Skin of body (tissue), 2 donors: Measurements from ENCODE around the gene BCKDHB. TPM values are rescaled to one million over a fixed set of nuclear protein-coding genes. Genes with fewer than 3 reads are reported as not detected.
A peak's percentile ranks its signal among the peaks of the same experiment; 100 is the strongest.

Experiments
- DNase-seq: peaks from one replicate; lab custom pipeline; 2025; lab: John Stamatoyannopoulos, UW
- total RNA-seq: library from RNA; depleted of rRNA; stranded (reverse); fragments of >200 nt; gene quantifications from one replicate; pipeline ENCODE4 v1.2.3, GENCODE V29; 2014

The BCKDHB gene
- total RNA-seq, 1 donor from 2014 or later = 20.3 TPM

DNA sequence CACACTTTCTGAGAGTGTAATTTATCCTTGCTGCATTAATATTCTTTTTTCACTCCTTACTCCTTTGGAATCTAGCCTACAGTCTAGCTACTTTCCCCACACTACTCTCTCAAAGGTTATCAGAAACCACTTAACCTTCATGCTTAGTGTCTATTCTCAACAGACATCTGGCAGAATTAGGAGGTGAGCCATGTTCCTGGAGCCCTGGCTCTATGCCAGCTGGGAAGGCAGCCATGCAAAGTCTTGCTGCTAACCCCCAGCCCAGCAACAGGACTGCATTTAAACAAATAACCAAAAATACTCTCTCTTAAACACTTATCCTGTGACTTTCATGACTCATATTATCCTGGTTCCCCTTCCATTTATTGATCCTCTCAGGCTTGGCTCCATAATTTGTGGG, 260.2 kb downstream of the BCKDHB start:
- DNase-seq = no peak

DNA sequence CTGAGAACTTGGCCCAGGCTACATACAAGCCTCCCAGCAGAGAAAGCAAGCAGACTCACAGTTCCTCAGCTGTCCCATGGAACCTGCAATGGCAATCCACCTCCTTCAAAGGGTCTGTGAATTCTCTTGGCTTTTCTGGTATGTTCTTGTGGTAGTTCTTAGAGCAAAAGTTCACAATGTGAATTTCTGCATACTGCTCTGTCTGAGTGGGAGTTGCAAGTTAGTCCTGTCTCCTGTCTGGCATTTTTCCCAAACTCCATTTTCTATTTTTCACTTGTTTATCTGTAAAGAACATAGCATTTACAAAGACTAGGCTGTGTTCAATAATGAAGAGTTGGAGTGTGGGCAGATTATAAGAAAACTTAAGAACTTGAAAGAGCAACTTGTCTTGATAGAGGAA, 269.9 kb downstream of the BCKDHB start:
- no peak for DNase-seq

GRCh38 chr6:80380566-80380965, 274.1 kb downstream of the BCKDHB start:
- no peak for DNase-seq

DNA sequence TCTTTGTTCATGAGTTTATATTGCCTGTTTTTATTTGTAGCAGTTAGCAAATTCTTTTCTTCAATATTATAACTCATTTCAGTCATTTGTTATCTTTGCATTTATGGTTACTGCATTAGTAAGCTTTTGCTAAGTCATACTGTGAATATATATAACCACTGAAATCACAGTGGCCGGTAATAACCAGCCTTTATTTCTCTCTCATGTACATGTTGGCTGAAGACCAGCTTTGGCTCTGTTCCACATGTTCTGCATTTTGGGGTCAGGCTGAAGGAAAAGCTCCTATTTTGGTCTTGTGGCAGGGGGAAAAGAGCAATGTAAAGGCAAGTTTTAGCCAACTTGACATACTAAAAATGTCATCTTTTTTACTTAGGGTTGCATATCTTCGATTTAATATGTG, 276.3 kb downstream of the BCKDHB start:
- DNase-seq = peak; percentile 8

DNA sequence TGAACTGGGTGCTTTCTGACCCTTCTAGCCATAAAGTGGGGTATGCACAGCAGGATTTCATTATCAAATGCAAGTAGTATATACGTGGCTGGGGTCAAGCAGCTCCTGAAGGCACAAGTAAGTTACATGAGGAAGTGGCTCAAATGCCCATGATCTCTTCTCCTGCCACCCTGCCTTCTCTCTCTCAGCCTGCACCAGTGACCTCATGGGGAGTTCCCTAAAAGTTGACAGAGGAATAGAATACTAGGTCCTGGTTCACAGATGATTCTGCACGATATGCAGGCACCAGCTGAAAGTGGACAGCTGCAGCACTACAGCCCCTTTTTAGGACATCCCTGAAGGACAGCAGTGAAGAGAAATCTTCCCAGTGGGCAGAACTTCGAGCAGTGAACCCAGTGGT, 282.0 kb downstream of the BCKDHB start:
- no peak for DNase-seq

Other genes with a start within 250 kb of the BCKDHB start
- 60.1 TPM for gene ELOVL4, start 159.1 kb upstream of the BCKDHB start, total RNA-seq
- gene TTK, start 102.0 kb upstream of the BCKDHB start, total RNA-seq = 12.0 TPM